Thyroid gland (tissue), 4 donors: Measurements from ENCODE around the gene SYNPO. TPM values are rescaled to one million over a fixed set of nuclear protein-coding genes. Genes with fewer than 3 reads are reported as not detected.

Source experiments
- DNase-seq, 2 donors: peaks; one replicate each; pipeline ENCODE4 v3.0.0-alpha.2; 2019
- H3K27ac ChIP-seq, 3 donors: fragments of 200-600 bp; sonication (generic); 1 replicate in 2 of 3; 2 replicates in 1 of 3; pipeline ENCODE4 v1.5.1; 2016 to 2019; ENCODE audit warnings: mild to moderate bottlenecking in 1 of 3, moderate library complexity in 1 of 3
- H3K27me3 ChIP-seq: fragments of 200-600 bp; sonication (generic); one replicate; pipeline ENCODE4 v1.5.1; 2019
- H3K36me3 ChIP-seq, 2 donors: fragments of 200-600 bp; sonication (generic); one replicate each; pipeline ENCODE4 v1.5.1; 2016 to 2019
- H3K4me1 ChIP-seq, 2 donors: fragments of 200-600 bp; sonication (generic); one replicate each; pipeline ENCODE4 v1.5.1; 2017 to 2019
- H3K4me3 ChIP-seq, 3 donors: fragments of 200-600 bp; sonication (generic); replicated peaks in 1 of 3; 1 replicate in 2 of 3; 2 replicates in 1 of 3; pipeline ENCODE4 v1.5.1; 2016; ENCODE audit warnings: mild to moderate bottlenecking in 1 of 3
- H3K9me3 ChIP-seq: fragments of 200-600 bp; sonication (generic); one replicate; pipeline ENCODE4 v1.5.1; 2017
- CTCF ChIP-seq, 6 experiments: fragments of 200-600 bp in 3 of 6; fragments of 450-650 bp in 3 of 6; sonication (generic) in 3 of 6; IDR thresholded peaks; one replicate each; pipeline ENCODE4 v1.5.1; 2016 to 2019; ENCODE audit warnings: antibody characterized with exemption in 6 of 6, mild to moderate bottlenecking in 2 of 6, inconsistent platforms in 1 of 6, moderate library complexity in 1 of 6
- POLR2A ChIP-seq, 2 donors: fragments of 450-650 bp; IDR thresholded peaks; one replicate each; pipeline ENCODE4 v1.6.1; 2017; ENCODE audit warnings: antibody characterized with exemption in 2 of 2, mild to moderate bottlenecking in 2 of 2, moderate library complexity in 1 of 2
- WGBS, 2 donors: methylation state at CpG; one replicate each; pipeline ENCODE4 v1.1.5; 2017; 5-methylcytosine and 5-hydroxymethylcytosine counted together
- intact Hi-C: fragments of 100-400 bp; cut with DNase I; formaldehyde crosslinking; loops from one replicate; pipeline ENCODE4 v1.15.1; 2023
- total RNA-seq, 4 donors: library from RNA; depleted of rRNA; stranded (reverse); fragments of >200 nt; gene quantifications; one replicate each; pipeline ENCODE4 v1.2.3, GENCODE V29; 2016

Gene SYNPO
- total RNA-seq, 4 donors from 2014 or later: 8.8 to 19.3 (median 14.1) TPM

- TF ChIP-seq POLR2A (IDR thresholded peaks at IDR 0.05) (no peak), CTCF (IDR thresholded peaks at IDR 0.05) (no peak)
- Histone ChIP-seq H3K4me1 (peaks cover 9 to 14% of the 10 kb centered on the region in 2 donors), H3K9me3 (no peaks in the 10 kb centered on the region), H3K27ac (no peak overlapping the region), H3K36me3 (no peaks in the 10 kb centered on the region), H3K4me3 (no peak overlapping the region), H3K27me3 (peaks cover 7% of the 10 kb centered on the region)
- no peak for DNase-seq
- WGBS, 2 donors: 92 to 93% methylated on average over 7 to 9 of the region's 9 CpGs
- intact Hi-C loops: no loop called here
Measured at GRCh38 chr5:150676578-150676977, 36.1 kb downstream of the SYNPO start.

DNA sequence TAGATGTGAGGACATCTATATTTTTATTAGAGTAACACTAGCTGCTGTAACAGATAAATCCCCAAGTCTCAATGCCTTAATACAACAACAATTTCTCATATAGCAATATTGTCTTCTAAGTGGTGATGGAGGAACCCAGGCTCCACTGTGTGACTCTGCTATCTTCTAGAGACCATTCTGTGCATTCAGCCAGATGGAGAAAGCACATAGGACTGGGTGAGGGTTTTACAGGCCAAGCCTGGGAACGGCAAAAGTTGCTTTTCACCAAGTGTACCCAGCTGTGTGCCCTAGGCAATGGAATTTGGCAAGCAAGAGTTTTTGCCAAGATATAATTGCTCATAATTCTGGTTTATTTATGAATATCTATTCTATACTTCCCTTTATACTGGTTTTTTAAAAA lies 48.7 kb downstream of the SYNPO start:
- Histone ChIP-seq H3K36me3 (peaks cover 35 to 36% of the 10 kb centered on the region in 2 donors), H3K27ac (no peak overlapping the region), H3K4me3 (no peak overlapping the region), H3K4me1 (no peaks in the 10 kb centered on the region), H3K9me3 (no peaks in the 10 kb centered on the region), H3K27me3 (no peaks in the 10 kb centered on the region)
- WGBS, 2 donors: 87 to 88% methylated on average over 1 of the region's 1 CpG
- TF ChIP-seq CTCF (IDR thresholded peaks at IDR 0.05): no peak
- TF ChIP-seq POLR2A (IDR thresholded peaks at IDR 0.05): no peak
- no peak for DNase-seq
- intact Hi-C loops: no loop called here

DNA sequence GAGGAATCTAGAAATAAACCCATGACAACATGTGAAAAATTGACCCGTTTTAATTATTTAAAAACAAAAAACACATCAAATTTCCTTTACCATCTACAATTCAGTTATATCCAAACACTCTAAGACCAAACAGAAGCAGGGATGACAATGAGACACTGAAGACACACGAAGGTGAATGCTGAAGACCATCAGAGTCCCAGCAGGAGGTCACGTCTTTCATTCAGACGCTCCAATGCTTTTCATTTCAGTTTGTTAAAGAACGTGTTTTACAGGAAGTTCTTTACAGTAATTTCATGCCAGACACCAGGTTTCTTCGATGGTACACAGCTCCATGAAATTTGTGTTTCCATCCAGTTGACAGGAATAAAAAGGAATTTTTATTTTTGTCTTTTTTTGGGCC lies 50.3 kb downstream of the SYNPO start:
- H3K4me3 ChIP-seq: no peak overlapping the region
- H3K9me3 ChIP-seq: no peaks in the 10 kb centered on the region
- DNase-seq: no peak
- H3K36me3 ChIP-seq: peaks cover 51 to 52% of the 10 kb centered on the region in 2 donors
- intact Hi-C loops: no loop called here
- H3K4me1 ChIP-seq: no peaks in the 10 kb centered on the region
- H3K27ac ChIP-seq: no peak overlapping the region
- no peaks in the 10 kb centered on the region for H3K27me3 ChIP-seq
- WGBS, 2 donors: 83 to 84% methylated on average over 6 of the region's 6 CpGs
- no peak for TF ChIP-seq POLR2A (IDR thresholded peaks at IDR 0.05)
- no peak for TF ChIP-seq CTCF (IDR thresholded peaks at IDR 0.05)

- H3K27me3 ChIP-seq: no peaks in the 10 kb centered on the region
- no peak overlapping the region for H3K27ac ChIP-seq
- intact Hi-C loops: no loop called here
- no peak for DNase-seq
- no peaks in the 10 kb centered on the region for H3K4me1 ChIP-seq
- 94 to 97% methylated on average over 3 of the region's 3 CpGs for WGBS, 2 donors
- H3K9me3 ChIP-seq: no peaks in the 10 kb centered on the region
- H3K36me3 ChIP-seq: peaks cover 67 to 68% of the 10 kb centered on the region in 2 donors
- H3K4me3 ChIP-seq: no peak overlapping the region
- no peak for TF ChIP-seq CTCF (IDR thresholded peaks at IDR 0.05)
- TF ChIP-seq POLR2A (IDR thresholded peaks at IDR 0.05): no peak
Measured at GRCh38 chr5:150692276-150692675, 51.8 kb downstream of the SYNPO start.

- no peak overlapping the region for H3K4me3 ChIP-seq
- intact Hi-C loops: no loop called here
- no peaks in the 10 kb centered on the region for H3K27me3 ChIP-seq
- H3K9me3 ChIP-seq: no peaks in the 10 kb centered on the region
- H3K36me3 ChIP-seq: peaks cover 74 to 83% of the 10 kb centered on the region in 2 donors
- no peak overlapping the region for H3K27ac ChIP-seq
- WGBS, 2 donors: 92 to 94% methylated on average over 3 of the region's 3 CpGs
- DNase-seq: no peak
- no peak for TF ChIP-seq CTCF (IDR thresholded peaks at IDR 0.05)
- no peak for TF ChIP-seq POLR2A (IDR thresholded peaks at IDR 0.05)
- peaks cover 7 to 10% of the 10 kb centered on the region in 2 donors for H3K4me1 ChIP-seq
Measured at GRCh38 chr5:150694612-150695011, 54.2 kb downstream of the SYNPO start.
